ENCODE results near the gene RRAGC. TPM values are rescaled to one million over a fixed set of nuclear protein-coding genes. Genes with fewer than 3 reads are reported as not detected.

The RRAGC gene
- total and polyA plus RNA-seq, 9 of the 15 experiments (the other 6 are each of a cell fraction or from before 2014, with no cell fraction given) = 3.9 to 16.9 (median 10.9) TPM

GRCh38 chr1:38859561-38860453, at the start of gene RRAGC (continued):
- TF ChIP-seq ZNF318 (IDR thresholded peaks at IDR 0.05; ENCODE audit: borderline replicate concordance in 1 of 2, low read depth in 1 of 2) = peak in 1 of 2 experiments; percentile 67; a peak in 2 of 4 replicates
- peak; percentile 97 for TF ChIP-seq HMGN3 (IDR thresholded peaks at IDR 0.05; ENCODE audit: borderline replicate concordance, extremely low read depth, insufficient read length, low read depth, low read length)
- 0 out of 2 replicates have a peak, but pooled peaks have one; percentile 29 for TF ChIP-seq ZNF24 (IDR thresholded peaks at IDR 0.05)
- peak; percentile 40 for TF ChIP-seq PCBP1 (IDR thresholded peaks at IDR 0.05; ENCODE audit: low read depth, low read length, poor library complexity, severe bottlenecking)
- no peak for TF ChIP-seq ZNF76 (CRISPR knock-in tag; IDR thresholded peaks at IDR 0.05; ENCODE audit: borderline replicate concordance)
- no peak; the same call in 1 of the 2 replicates for TF ChIP-seq NR1H2 (CRISPR knock-in tag; IDR thresholded peaks at IDR 0.05)
- peak; percentile 20 for TF ChIP-seq TBP (optimal IDR thresholded peaks at IDR 0.05; ENCODE audit: low read depth, low read length)
- peak; percentile 70; the same call in 1 of the 2 replicates for TF ChIP-seq PHF8 (IDR thresholded peaks at IDR 0.05; ENCODE audit: borderline replicate concordance, low read length)
- TF ChIP-seq JUN (IDR thresholded peaks at IDR 0.05; ENCODE audit: borderline replicate concordance, low read depth, low read length) = peak; percentile 44; the same call in 1 of the 2 replicates
- no peak for TF ChIP-seq JUN (CRISPR knock-in tag; IDR thresholded peaks at IDR 0.05; ENCODE audit: borderline replicate concordance)
- no peak for TF ChIP-seq RHOXF2B (CRISPR knock-in tag; conservative IDR thresholded peaks at IDR 0.05)
- TF ChIP-seq NR4A1 (CRISPR knock-in tag; IDR thresholded peaks at IDR 0.05) = peak; percentile 93; the same call in 1 of the 2 replicates
- TF ChIP-seq NR4A1 (tag; IDR thresholded peaks at IDR 0.05) = no peak
